GM12801 (cell line): Measurements from ENCODE around the gene RPL34.

ENCODE experiments used
- TF ChIP-seq, protein P1 (sequence below): IDR thresholded peaks from one replicate; pipeline ENCODE4 v1.5.1; 2011; ENCODE audit warnings: control low read depth; ENCODE audit not compliant: insufficient read length; ENCODE audit errors: extremely low read depth

The RPL34 gene

DNA sequence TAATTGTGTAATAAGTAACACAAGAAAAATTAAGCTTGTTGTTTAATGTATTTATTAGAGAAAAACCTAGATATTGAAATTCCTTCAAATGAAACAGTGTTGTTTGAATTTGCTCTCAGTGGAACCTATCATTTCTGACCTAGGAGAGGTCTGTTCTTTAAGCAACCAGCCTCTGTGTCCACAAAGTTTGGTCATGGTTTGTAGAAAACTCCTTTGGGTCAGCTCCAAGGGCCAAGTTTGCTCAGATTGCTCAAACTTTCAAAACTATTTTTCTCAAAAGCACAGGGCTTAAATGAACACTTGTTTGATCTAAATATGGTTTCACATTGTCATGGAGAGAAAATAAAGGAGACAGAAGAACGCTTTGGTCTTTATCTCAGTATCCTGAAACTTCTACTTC lies 29.6 kb upstream of the RPL34 start:
- TF ChIP-seq, protein P1, sequence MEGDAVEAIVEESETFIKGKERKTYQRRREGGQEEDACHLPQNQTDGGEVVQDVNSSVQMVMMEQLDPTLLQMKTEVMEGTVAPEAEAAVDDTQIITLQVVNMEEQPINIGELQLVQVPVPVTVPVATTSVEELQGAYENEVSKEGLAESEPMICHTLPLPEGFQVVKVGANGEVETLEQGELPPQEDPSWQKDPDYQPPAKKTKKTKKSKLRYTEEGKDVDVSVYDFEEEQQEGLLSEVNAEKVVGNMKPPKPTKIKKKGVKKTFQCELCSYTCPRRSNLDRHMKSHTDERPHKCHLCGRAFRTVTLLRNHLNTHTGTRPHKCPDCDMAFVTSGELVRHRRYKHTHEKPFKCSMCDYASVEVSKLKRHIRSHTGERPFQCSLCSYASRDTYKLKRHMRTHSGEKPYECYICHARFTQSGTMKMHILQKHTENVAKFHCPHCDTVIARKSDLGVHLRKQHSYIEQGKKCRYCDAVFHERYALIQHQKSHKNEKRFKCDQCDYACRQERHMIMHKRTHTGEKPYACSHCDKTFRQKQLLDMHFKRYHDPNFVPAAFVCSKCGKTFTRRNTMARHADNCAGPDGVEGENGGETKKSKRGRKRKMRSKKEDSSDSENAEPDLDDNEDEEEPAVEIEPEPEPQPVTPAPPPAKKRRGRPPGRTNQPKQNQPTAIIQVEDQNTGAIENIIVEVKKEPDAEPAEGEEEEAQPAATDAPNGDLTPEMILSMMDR, result no peak

DNA sequence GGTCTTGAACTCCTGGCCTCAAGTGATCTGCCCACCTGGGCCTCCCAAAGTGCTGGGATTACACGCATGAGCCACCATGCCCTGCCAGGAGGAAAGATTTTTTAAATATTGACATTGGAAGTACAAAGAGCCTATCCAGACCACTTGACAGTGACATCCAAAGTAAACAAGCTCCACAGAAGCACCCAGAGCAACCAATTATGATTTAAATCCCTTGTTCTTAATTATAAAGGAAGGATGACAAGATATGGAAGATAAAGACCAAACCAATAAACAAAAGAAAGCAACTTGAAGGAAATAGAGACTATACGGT lies 27.7 kb upstream of the RPL34 start:
- TF ChIP-seq, protein P1, result no peak

DNA sequence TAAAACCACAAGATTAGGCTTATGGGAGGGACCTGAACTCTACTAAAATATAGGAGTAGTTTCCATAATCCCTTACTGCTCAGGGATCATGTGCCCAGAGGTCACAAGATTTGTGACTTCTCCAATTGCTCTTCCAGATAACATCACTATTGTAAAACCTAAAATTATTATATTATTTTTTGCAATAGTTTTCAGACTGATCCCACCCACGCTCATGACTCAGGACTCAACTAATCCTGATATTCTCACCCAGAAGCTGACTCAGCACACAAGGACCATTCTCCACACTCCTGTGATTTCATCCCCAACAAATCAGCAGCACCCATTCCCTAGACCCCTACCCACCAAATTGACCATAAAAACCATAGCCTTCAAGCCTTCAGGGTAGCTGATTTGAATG lies 24.0 kb upstream of the RPL34 start:
- TF ChIP-seq, protein P1, result no peak

DNA sequence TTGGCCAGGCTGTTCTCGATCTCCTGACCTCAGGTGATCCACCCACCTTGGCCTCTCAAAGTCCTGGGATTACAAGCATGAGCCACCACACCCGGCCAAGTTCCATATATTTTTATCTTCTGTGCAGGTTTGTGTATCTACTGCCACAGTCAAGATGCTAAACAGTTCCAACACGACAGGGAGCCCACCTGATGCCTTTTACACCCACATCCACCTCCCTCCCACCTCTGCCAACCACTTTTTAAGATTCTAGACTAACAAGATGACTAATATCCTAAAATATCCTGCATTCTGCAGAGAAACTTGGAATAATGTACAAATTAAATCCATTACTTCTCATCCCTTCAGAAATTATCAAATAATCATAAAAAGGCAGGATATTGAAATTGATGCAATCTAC lies 19.3 kb upstream of the RPL34 start:
- TF ChIP-seq, protein P1, result no peak

DNA sequence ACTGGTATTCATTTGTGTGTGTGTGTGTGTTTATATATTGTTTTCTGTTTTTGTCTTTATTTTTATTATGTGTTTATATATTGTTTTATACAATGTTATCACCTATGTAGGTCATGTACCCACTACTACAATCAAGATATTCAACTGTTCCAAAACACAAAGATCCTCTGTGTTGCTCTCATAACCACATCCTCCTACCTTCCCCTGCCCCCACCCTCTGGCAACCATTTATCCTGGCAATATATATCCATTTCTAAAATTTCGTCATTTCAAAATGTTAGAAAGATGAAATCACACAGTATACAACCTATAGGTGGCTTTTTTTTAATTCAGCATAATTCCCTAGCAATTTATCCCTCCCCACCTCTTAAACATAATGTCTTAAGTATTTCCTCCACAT lies 18.8 kb upstream of the RPL34 start:
- TF ChIP-seq, protein P1, result no peak

DNA sequence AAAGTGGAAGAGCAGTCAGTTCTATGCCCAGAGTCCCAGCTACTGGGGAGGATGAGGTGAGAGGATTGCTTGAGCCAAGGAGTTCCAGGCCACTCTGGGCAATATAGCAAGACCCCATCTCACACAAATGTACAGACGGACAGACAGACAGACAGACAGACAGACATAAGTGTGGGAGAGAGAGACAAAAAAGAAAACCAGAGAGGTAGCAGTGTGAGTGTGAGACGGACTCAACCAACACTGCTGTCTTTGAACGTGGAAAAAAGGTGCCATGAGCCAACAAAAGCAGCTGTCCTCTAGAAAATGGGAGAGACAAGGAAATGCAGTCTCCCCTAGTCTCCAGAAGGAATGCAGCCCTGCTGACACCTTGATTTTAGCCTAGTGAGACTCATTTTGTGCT lies 18.2 kb upstream of the RPL34 start:
- TF ChIP-seq, protein P1, result no peak

DNA sequence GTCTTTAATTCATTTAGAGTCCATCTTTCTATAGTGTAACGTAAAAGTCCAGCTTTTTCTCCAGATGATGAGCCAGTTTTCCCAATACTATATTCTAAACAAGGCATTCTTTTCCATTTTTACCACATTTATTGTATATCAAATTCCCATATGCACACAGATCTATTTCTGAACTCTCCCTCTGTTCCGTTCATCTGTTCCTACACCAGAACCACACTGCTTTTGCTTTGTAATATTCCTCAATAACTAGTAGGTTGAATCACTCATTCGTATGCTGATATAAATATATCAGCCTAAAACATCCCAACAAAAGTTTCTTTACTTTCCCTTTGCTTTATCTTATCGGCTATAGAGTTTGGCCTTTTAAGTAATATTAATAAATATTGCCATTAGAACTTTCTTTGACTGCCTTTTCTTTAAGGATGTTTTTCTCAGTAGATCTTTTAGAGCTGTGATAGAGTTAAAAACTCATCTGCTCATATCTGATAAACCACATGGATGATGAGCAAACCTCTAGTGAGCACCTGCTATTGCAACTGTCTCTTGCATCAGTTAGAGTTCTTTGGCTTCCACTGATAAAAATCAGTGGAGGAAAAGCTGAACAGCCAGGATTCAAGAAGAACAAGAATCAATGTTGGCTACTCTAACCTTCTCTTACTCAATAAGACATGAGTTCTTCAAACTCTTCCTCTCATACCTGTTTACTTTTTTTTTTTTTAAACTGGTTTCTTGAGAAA lies 13.1 kb upstream of the RPL34 start:
- TF ChIP-seq, protein P1, result no peak
